ENCODE measurements around the gene CDH26.

CDH26 gene

DNA sequence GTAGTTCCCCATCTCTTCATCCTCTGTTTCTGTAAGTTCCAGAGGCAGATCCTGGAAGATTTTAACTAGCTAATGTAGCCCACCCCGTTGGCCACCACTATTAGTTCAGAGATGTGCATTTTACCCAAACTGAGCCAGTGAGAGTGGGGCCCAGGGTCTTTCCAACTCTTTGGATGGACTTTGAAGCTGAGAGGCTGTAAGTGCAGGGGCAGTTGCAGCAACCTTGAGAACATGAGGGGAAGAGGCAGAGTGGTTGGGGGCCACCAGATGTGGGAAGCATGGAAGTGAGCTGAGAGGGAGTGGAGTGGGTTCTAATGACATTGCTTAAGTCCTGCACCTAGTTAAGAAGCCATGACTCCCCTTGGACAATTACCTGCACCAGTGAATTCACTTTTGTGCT, 72.2 kb downstream of the CDH26 start:
- no peak for TF ChIP-seq CEBPB (IDR thresholded peaks at IDR 0.05)
- no peak for TF ChIP-seq YY1 (IDR thresholded peaks at IDR 0.05; ENCODE audit: low read depth)
- TF ChIP-seq, protein P1, sequence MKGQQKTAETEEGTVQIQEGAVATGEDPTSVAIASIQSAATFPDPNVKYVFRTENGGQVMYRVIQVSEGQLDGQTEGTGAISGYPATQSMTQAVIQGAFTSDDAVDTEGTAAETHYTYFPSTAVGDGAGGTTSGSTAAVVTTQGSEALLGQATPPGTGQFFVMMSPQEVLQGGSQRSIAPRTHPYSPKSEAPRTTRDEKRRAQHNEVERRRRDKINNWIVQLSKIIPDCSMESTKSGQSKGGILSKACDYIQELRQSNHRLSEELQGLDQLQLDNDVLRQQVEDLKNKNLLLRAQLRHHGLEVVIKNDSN (IDR thresholded peaks at IDR 0.05), result no peak
- no peak for TF ChIP-seq EP300 (IDR thresholded peaks at IDR 0.05; ENCODE audit: borderline replicate concordance)
- no peak for TF ChIP-seq FOXM1 (IDR thresholded peaks at IDR 0.05; ENCODE audit: borderline replicate concordance, low read depth)

DNA sequence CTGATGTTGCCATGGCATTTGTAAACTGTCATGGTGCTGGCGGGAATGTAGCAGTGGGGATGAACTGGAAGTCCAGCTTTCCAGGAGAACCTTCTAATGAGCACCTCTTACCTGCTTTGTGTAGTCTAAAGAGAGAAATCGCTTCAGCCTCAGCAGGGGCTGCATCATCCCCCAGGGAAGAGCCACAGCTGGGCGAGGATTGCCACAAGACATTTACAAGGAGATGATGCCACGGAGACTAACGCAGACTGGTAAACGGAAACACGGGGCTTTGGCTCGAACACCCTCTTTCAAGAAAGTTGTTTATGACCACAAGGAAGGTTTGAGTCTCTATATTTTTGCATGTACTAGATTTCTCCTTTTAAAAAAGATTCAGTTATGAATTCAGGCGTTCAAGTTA, 72.9 kb downstream of the CDH26 start:
- TF ChIP-seq TEAD4 (IDR thresholded peaks at IDR 0.05) (no peak), CEBPB (IDR thresholded peaks at IDR 0.05) (no peak), TCF12 (IDR thresholded peaks at IDR 0.05; ENCODE audit: low read depth) (no peak), FOXM1 (IDR thresholded peaks at IDR 0.05; ENCODE audit: borderline replicate concordance, low read depth) (no peak), EP300 (IDR thresholded peaks at IDR 0.05; ENCODE audit: borderline replicate concordance) (no peak)

DNA sequence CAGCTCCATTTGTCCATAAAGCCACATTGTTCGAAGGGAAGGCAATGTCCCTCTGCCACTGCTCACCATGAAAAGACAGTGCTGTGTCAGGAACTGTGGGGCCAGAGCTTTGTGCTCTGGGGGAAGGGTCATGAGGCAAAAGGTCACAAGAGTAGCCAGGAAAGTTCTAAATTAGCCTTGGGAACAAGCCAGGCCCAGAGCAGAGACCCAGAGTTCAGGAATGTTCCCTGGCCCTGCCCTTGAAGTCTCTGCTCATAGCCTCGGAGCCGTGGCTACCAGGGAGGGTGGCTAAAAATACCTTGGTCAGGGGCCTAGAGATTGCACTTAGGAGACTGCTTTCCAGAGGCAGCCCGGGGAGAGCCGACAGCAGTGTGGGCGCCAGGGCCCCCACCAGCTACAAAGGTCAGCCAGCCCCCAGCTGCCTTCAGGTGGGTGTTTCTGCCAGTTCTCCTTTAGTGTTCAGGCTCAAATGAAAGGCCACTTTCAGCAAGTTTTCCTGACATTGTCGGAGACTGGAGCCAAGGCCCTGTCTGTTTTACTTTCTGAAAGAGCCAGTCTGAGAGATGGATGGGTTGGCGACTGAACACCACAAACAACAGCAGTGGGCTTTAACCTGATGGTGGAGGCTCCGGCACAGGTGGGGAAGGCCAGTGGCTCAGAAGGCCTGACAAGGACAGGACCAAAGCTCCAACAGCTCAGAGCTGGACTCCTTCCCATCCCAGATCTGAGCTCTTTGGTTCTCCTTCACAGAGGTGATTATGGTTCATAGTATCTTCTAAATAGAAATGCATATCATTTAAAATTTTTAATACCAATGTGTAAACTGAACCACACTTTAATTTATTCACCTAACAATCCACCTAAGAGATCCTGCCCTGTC, 76.2 kb downstream of the CDH26 start:
- TF ChIP-seq CREB1 (IDR thresholded peaks at IDR 0.05; ENCODE audit: low read depth) (no peak), CEBPB (IDR thresholded peaks at IDR 0.05) (no peak), YY1 (IDR thresholded peaks at IDR 0.05; ENCODE audit: low read depth) (no peak)
- TF ChIP-seq, protein P1 (IDR thresholded peaks at IDR 0.05), result no peak
- TF ChIP-seq, protein P2, sequence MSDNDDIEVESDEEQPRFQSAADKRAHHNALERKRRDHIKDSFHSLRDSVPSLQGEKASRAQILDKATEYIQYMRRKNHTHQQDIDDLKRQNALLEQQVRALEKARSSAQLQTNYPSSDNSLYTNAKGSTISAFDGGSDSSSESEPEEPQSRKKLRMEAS (IDR thresholded peaks at IDR 0.05), result no peak

DNA sequence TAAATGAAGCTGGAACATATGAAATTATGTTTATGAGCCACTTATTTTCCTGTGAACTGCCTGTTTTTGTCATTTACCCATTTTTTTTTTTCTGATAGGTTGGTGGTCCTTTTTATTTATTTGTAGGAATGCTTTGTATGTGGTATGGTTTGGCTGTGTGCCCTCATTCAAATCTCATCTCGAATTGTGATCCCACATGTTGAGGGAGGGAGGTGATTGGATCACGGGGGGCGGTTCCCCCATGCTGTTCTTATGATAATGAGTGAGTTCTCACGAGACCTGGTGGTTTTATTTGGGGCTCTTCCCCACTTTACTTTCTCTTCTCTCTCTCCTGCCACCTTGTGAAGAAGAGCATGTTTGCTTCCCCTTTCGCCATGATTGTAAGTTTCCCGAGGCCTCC, 77.3 kb downstream of the CDH26 start:
- no peak for TF ChIP-seq EP300 (IDR thresholded peaks at IDR 0.05; ENCODE audit: borderline replicate concordance)
- TF ChIP-seq YY1 (IDR thresholded peaks at IDR 0.05; ENCODE audit: low read depth), result no peak

DNA sequence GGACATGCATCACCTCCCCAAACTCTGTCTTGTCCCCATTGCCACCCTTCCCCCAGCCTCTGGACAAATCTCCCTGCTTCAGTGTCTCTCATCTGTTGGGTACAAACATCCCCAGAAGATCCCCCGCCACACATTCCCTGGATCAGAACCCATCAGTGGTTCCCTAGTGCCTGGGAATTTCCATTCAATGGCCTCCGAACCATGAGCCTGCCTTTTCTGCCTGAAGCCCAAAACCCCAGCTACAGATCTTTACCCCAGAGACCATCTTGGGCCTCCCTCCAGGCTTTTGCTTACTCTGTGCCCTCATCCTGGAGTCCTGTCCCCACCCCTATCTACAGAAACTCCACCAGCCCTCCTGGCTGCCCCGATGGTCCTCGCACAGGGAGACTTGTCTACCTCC, 78.1 kb downstream of the CDH26 start:
- TF ChIP-seq, protein P2 (IDR thresholded peaks at IDR 0.05), result no peak
- TF ChIP-seq EGR1 (IDR thresholded peaks at IDR 0.05), result no peak
- no peak for TF ChIP-seq ZBTB7A (IDR thresholded peaks at IDR 0.05; ENCODE audit: low read depth)
- TF ChIP-seq, protein P1 (IDR thresholded peaks at IDR 0.05), result no peak
- TF ChIP-seq CEBPB (IDR thresholded peaks at IDR 0.05), result no peak
- no peak for TF ChIP-seq TAF1 (IDR thresholded peaks at IDR 0.05; ENCODE audit: low read depth)
- TF ChIP-seq RAD21 (IDR thresholded peaks at IDR 0.05; ENCODE audit: low read depth), result no peak
- TF ChIP-seq TCF12 (IDR thresholded peaks at IDR 0.05; ENCODE audit: low read depth), result no peak
- no peak for TF ChIP-seq EP300 (IDR thresholded peaks at IDR 0.05; ENCODE audit: borderline replicate concordance)
- no peak for TF ChIP-seq CREB1 (IDR thresholded peaks at IDR 0.05; ENCODE audit: low read depth)
- no peak for TF ChIP-seq FOXM1 (IDR thresholded peaks at IDR 0.05; ENCODE audit: borderline replicate concordance, low read depth)
- TF ChIP-seq TEAD4 (IDR thresholded peaks at IDR 0.05), result no peak
- no peak for TF ChIP-seq NFIC (IDR thresholded peaks at IDR 0.05)
- TF ChIP-seq, protein P3, sequence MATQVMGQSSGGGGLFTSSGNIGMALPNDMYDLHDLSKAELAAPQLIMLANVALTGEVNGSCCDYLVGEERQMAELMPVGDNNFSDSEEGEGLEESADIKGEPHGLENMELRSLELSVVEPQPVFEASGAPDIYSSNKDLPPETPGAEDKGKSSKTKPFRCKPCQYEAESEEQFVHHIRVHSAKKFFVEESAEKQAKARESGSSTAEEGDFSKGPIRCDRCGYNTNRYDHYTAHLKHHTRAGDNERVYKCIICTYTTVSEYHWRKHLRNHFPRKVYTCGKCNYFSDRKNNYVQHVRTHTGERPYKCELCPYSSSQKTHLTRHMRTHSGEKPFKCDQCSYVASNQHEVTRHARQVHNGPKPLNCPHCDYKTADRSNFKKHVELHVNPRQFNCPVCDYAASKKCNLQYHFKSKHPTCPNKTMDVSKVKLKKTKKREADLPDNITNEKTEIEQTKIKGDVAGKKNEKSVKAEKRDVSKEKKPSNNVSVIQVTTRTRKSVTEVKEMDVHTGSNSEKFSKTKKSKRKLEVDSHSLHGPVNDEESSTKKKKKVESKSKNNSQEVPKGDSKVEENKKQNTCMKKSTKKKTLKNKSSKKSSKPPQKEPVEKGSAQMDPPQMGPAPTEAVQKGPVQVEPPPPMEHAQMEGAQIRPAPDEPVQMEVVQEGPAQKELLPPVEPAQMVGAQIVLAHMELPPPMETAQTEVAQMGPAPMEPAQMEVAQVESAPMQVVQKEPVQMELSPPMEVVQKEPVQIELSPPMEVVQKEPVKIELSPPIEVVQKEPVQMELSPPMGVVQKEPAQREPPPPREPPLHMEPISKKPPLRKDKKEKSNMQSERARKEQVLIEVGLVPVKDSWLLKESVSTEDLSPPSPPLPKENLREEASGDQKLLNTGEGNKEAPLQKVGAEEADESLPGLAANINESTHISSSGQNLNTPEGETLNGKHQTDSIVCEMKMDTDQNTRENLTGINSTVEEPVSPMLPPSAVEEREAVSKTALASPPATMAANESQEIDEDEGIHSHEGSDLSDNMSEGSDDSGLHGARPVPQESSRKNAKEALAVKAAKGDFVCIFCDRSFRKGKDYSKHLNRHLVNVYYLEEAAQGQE (IDR thresholded peaks at IDR 0.05; ENCODE audit: low read depth), result no peak
- no peak for TF ChIP-seq YY1 (IDR thresholded peaks at IDR 0.05; ENCODE audit: low read depth)

DNA sequence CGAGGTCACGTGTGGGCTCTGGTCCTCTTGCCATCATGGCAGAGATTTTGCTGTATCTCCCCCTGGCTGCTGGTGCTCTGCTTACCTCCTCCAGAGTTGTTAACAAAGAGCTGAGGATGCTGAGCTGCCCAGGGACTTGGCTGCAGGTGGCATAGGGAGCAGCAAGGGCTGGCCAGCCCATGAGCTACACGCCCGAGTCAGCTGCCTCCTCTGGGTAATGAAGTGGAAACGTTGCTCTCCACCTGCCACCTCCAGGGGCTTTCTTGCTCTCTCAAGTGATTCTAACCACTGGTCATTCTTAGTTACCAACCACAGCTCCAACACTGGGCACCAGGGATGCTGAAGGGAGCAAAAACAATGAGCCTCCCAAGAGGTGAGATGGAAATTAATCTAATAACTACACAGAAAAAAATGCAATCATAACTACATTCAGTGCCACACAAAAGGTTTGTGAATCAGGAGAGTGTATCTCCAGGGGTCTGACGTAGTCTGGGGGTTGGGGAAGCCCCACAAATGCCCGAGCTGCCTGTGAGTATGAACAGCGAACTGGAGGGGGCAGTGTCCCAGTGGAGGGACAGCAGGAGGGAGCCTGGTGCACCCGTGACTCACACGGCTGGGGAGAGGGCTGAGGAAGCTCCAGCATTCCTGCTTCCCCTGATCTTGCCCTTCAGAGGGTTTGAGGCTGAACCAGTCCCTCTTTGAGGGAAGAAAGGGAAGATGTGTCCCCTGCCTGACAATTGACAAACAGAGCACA, 78.7 kb downstream of the CDH26 start:
- TF ChIP-seq FOXM1 (IDR thresholded peaks at IDR 0.05; ENCODE audit: borderline replicate concordance, low read depth), result no peak
- no peak for TF ChIP-seq TCF12 (IDR thresholded peaks at IDR 0.05; ENCODE audit: low read depth)
- no peak for TF ChIP-seq EGR1 (IDR thresholded peaks at IDR 0.05)
- TF ChIP-seq TEAD4 (IDR thresholded peaks at IDR 0.05), result no peak
- TF ChIP-seq, protein P1 (IDR thresholded peaks at IDR 0.05), result no peak
- no peak for TF ChIP-seq YY1 (IDR thresholded peaks at IDR 0.05; ENCODE audit: low read depth)
- TF ChIP-seq, protein P3 (IDR thresholded peaks at IDR 0.05; ENCODE audit: low read depth), result no peak
- no peak for TF ChIP-seq EP300 (IDR thresholded peaks at IDR 0.05; ENCODE audit: borderline replicate concordance)
- TF ChIP-seq TAF1 (IDR thresholded peaks at IDR 0.05; ENCODE audit: low read depth), result no peak

Measured in Ishikawa (cell line).